ENCODE data around the gene PRSS22. TPM values are rescaled to one million over a fixed set of nuclear protein-coding genes. Genes with fewer than 3 reads are reported as not detected.

Gene PRSS22
- total and polyA plus RNA-seq, 10 of the 15 experiments (the other 5 are each of a cell fraction or from before 2014, with no cell fraction given), result not detected

GRCh38 chr16:2882650-2883457, 24.9 kb upstream of the PRSS22 start, which contains the start of gene FLYWCH2:
Gene FLYWCH2 (plus strand): TSS chr16:2883215. CDS start chr16:2896450, 13,235 bp downstream.
- H3K9ac ChIP-seq (ENCODE audit: control insufficient read depth, insufficient read depth, low read length), result peak within 1 kb of the TSS; percentile 76
- ATAC-seq (peak; percentile 98), FAIRE-seq (peak; percentile 99), DNase-seq (ENCODE audit: low read depth, low spot score) (peak; percentile 95)
- no peaks in the 10 kb centered on the region for H4K20me1 ChIP-seq (ENCODE audit: control insufficient read depth, insufficient read depth)
- SMC1A ChIA-PET (ENCODE audit: uncharacterized antibody, unreplicated experiment), result interaction anchor here (0.6 to 2.0 kb wide), 11 partner anchors 10 to 44 kb away, joined by 3 to 9 read pairs (median 3); partner anchors contain the start of gene FLYWCH1
- no TSS peak for BruUV-seq (replicated peaks)
- H3K36me3 ChIP-seq (ENCODE audit: control insufficient read depth in 2 of 2, insufficient read depth in 2 of 2, low read length in 1 of 2), result no peaks in the 10 kb centered on the region
- H3K27me3 ChIP-seq (replicated peaks in 1 of 2; ENCODE audit: control insufficient read depth in 2 of 2, insufficient read depth in 2 of 2, low read length in 1 of 2), result no peaks in the 10 kb centered on the region
- intact Hi-C loops (cut with micrococcal nuclease; ENCODE audit: unreplicated experiment) (loop anchor here (2.0 kb wide), 1 partner anchor 22 kb away; no protein-coding TSS in a partner anchor), in situ Hi-C loops (cut with MboI) (no loop called here)
- H3K27ac ChIP-seq (ENCODE audit: control insufficient read depth, insufficient read depth), result peak within 1 kb of the TSS; percentile 69
- POLR2A ChIA-PET, result interaction anchor here (0.6 to 2.1 kb wide), 12 partner anchors 8 to 1503 kb away, joined by 3 to 20 read pairs (median 3); partner anchors contain the start of genes FLYWCH1 and TNFRSF12A
- peak within 1 kb of the TSS; percentile 99 for H3K4me2 ChIP-seq (ENCODE audit: control insufficient read depth, insufficient read depth)
- H3K9me3 ChIP-seq (replicated peaks; ENCODE audit: control insufficient read depth, insufficient read depth, low read length), result peaks cover 4% of the 10 kb centered on the region; the same call in 2 of the 3 replicates
- peak within 1 kb of the TSS; percentile 99 for H2AFZ ChIP-seq (ENCODE audit: control insufficient read depth, low read depth, low read length)
- CTCF ChIA-PET, result interaction anchor here (0.6 to 2.1 kb wide), 15 partner anchors 8 to 274 kb away, joined by 3 to 12 read pairs (median 5); partner anchors contain the start of gene FLYWCH1
- H3K79me2 ChIP-seq (ENCODE audit: control insufficient read depth, insufficient read depth, low read length), result no peaks in the 10 kb centered on the region
- H3K4me1 ChIP-seq (ENCODE audit: control insufficient read depth, insufficient read depth, low read length), result peaks cover 8% of the 10 kb centered on the region
- RAD21 ChIA-PET (ENCODE audit: unreplicated experiment), result interaction anchor here (0.9 to 2.1 kb wide), 13 partner anchors 9 to 83 kb away, joined by 3 to 19 read pairs (median 6); partner anchors contain the start of gene FLYWCH1
- peak within 1 kb of the TSS; percentile 90 for H3K4me3 ChIP-seq
- under 1% methylated on average over 53 of the region's 73 CpGs for WGBS (ENCODE audit: insufficient coverage, insufficient replicate concordance, low lambda C conversion rate, missing lambda C conversion rate)
- no peak for TF ChIP-seq RAD51 (IDR thresholded peaks at IDR 0.05)
- TF ChIP-seq GATAD2B (conservative IDR thresholded peaks at IDR 0.05; ENCODE audit: low read depth), result 0 out of 2 replicates have a peak, but pooled peaks have one; percentile 57
- no peak for TF ChIP-seq EGR1 (IDR thresholded peaks at IDR 0.05; ENCODE audit: borderline replicate concordance in 1 of 2, low read depth in 2 of 2, low read length in 2 of 2)
- peak; percentile 21 for TF ChIP-seq SMARCA5 (IDR thresholded peaks at IDR 0.05)
- peak; percentile 94 for TF ChIP-seq SP1 (IDR thresholded peaks at IDR 0.05; ENCODE audit: low read depth, low read length)
- no peak for TF ChIP-seq BCL3 (IDR thresholded peaks at IDR 0.05; ENCODE audit: borderline replicate concordance, insufficient read depth, low read depth, low read length, poor library complexity, severe bottlenecking)
- peak in 1 of 3 experiments; percentile 8; a peak in 1 of 6 replicates for TF ChIP-seq CTCF (IDR thresholded peaks at IDR 0.05 in 2 of 3, conservative IDR thresholded peaks at IDR 0.05 in 1 of 3; ENCODE audit: control insufficient read depth in 2 of 3, extremely low read depth in 1 of 3, insufficient read depth in 1 of 3, low read depth in 3 of 3, low read length in 3 of 3)
- no peak for TF ChIP-seq SMAD1 (IDR thresholded peaks at IDR 0.05; ENCODE audit: low read depth, partially characterized antibody)
- no peak for TF ChIP-seq RELA (IDR thresholded peaks at IDR 0.05; ENCODE audit: borderline replicate concordance, partially characterized antibody)
- TF ChIP-seq, protein P1, sequence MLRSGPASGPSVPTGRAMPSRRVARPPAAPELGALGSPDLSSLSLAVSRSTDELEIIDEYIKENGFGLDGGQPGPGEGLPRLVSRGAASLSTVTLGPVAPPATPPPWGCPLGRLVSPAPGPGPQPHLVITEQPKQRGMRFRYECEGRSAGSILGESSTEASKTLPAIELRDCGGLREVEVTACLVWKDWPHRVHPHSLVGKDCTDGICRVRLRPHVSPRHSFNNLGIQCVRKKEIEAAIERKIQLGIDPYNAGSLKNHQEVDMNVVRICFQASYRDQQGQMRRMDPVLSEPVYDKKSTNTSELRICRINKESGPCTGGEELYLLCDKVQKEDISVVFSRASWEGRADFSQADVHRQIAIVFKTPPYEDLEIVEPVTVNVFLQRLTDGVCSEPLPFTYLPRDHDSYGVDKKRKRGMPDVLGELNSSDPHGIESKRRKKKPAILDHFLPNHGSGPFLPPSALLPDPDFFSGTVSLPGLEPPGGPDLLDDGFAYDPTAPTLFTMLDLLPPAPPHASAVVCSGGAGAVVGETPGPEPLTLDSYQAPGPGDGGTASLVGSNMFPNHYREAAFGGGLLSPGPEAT (IDR thresholded peaks at IDR 0.05; ENCODE audit: low read depth), result peak; percentile 60; the same call in 1 of the 2 replicates
- TF ChIP-seq CHD2 (IDR thresholded peaks at IDR 0.05; ENCODE audit: borderline replicate concordance, low read depth, low read length), result peak; percentile 85
- TF ChIP-seq FOXM1 (IDR thresholded peaks at IDR 0.05; ENCODE audit: low read depth, low read length), result no peak
- no peak for TF ChIP-seq MLLT1 (IDR thresholded peaks at IDR 0.05)

Measured in GM12878 (cell line).